DND-41 (cell line): ENCODE data around the gene PPP6R2.

Source experiments
- ATAC-seq: fragments of 200-7000 bp; cut with Tn5 transposase; 3 replicates; pipeline ENCODE4 v1.9.1; 2021; ENCODE audit warnings: low read depth; ENCODE audit not compliant: insufficient read depth
- DNase-seq: peaks from one replicate; pipeline ENCODE4 v3.0.0-alpha.2; 2020
- H2AFZ ChIP-seq: 2 replicates; pipeline ENCODE4 v1.6.0; 2012; ENCODE audit warnings: low read depth, low read length
- H3K27ac ChIP-seq: 2 replicates; pipeline ENCODE4 v1.5.1; 2012; ENCODE audit warnings: low read length, inconsistent platforms
- H3K27me3 ChIP-seq: fragments of 200-600 bp; sonication (generic); 2 replicates; pipeline ENCODE4 v1.6.0; 2012; ENCODE audit warnings: low read length, mild to moderate bottlenecking, inconsistent platforms; ENCODE audit not compliant: insufficient read depth, poor library complexity
- H3K36me3 ChIP-seq: 2 replicates; pipeline ENCODE4 v1.5.1; 2012; ENCODE audit warnings: low read length, inconsistent platforms; ENCODE audit not compliant: insufficient read depth
- H3K4me1 ChIP-seq: 2 replicates; pipeline ENCODE4 v1.5.1; 2012; ENCODE audit warnings: mild to moderate bottlenecking, low read length; ENCODE audit not compliant: insufficient read depth
- H3K4me2 ChIP-seq: 2 replicates; pipeline ENCODE4 v1.6.0; 2012; ENCODE audit warnings: mild to moderate bottlenecking, moderate library complexity, low read length, inconsistent platforms; ENCODE audit not compliant: insufficient read depth
- H3K4me3 ChIP-seq, 2 experiments: fragments of 200-600 bp in 1 of 2; shearing (Covaris generic) in 1 of 2; 2 replicates each; pipeline ENCODE4 v1.5.1; 2012 to 2016; ENCODE audit warnings: inconsistent platforms in 2 of 2, low read length in 2 of 2, mild to moderate bottlenecking in 2 of 2, low read depth in 1 of 2, moderate library complexity in 1 of 2
- H3K79me2 ChIP-seq: 2 replicates; pipeline ENCODE4 v1.6.0; 2012; ENCODE audit warnings: low read length, inconsistent platforms; ENCODE audit not compliant: insufficient read depth
- H3K9ac ChIP-seq: 2 replicates; pipeline ENCODE4 v1.6.0; 2012; ENCODE audit warnings: low read depth, mild to moderate bottlenecking, inconsistent platforms, low read length, moderate library complexity
- H3K9me3 ChIP-seq: 2 replicates; pipeline ENCODE4 v1.5.1; 2012; ENCODE audit warnings: low read length, moderate library complexity, mild to moderate bottlenecking, inconsistent platforms; ENCODE audit not compliant: insufficient read depth, severe bottlenecking
- H4K20me1 ChIP-seq: 2 replicates; pipeline ENCODE4 v1.6.0; 2012; ENCODE audit warnings: low read length; ENCODE audit not compliant: insufficient read depth
- EZH2 ChIP-seq: IDR thresholded peaks from 3 replicates; pipeline ENCODE4 v1.6.1; 2012; ENCODE audit warnings: borderline replicate concordance, low read depth, mild to moderate bottlenecking, moderate library complexity, low read length, inconsistent platforms; ENCODE audit not compliant: severe bottlenecking
- TF ChIP-seq, protein P1 (sequence below): IDR thresholded peaks from 2 replicates; pipeline ENCODE4 v1.5.1; 2012; ENCODE audit warnings: borderline replicate concordance, low read length, moderate library complexity, mild to moderate bottlenecking; ENCODE audit not compliant: poor library complexity, severe bottlenecking; ENCODE audit errors: extremely low read depth

The PPP6R2 gene

DNA sequence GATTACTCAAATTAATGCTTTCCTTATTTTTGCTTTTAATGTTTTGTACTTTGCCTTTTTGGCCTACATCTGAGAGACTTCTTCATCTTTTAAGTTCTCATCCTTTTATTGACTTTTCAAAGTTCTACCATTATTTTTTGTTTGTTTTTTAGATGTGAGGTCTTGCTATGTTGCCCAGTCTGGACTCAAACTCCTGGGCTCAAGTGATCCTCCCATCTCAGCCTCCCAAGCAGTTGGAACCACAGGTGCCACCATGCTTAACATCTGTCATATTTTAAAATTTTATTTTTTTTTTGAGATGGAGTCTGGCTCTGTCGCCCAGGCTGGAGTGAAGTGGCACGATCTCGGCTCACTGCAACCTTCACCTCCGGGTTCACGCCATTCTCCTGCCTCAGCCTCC is 57.8 kb downstream of the PPP6R2 start:
- no peaks in the 10 kb centered on the region for H3K4me1 ChIP-seq
- ATAC-seq = no peak

GRCh38 chr22:50401907-50402306 is 58.8 kb downstream of the PPP6R2 start:
- Histone ChIP-seq H3K27ac (no peak overlapping the region), H4K20me1 (peaks cover 37% of the 10 kb centered on the region), H3K9ac (no peak overlapping the region), H3K4me1 (no peaks in the 10 kb centered on the region), H3K4me3 (no peak overlapping the region), H3K4me2 (no peak overlapping the region), H3K79me2 (peaks cover 42% of the 10 kb centered on the region), H3K27me3 (no peaks in the 10 kb centered on the region), H3K9me3 (no peaks in the 10 kb centered on the region), H3K36me3 (peaks cover 67% of the 10 kb centered on the region), H2AFZ (no peak overlapping the region)
- TF ChIP-seq EZH2 = no peak
- TF ChIP-seq, protein P1, sequence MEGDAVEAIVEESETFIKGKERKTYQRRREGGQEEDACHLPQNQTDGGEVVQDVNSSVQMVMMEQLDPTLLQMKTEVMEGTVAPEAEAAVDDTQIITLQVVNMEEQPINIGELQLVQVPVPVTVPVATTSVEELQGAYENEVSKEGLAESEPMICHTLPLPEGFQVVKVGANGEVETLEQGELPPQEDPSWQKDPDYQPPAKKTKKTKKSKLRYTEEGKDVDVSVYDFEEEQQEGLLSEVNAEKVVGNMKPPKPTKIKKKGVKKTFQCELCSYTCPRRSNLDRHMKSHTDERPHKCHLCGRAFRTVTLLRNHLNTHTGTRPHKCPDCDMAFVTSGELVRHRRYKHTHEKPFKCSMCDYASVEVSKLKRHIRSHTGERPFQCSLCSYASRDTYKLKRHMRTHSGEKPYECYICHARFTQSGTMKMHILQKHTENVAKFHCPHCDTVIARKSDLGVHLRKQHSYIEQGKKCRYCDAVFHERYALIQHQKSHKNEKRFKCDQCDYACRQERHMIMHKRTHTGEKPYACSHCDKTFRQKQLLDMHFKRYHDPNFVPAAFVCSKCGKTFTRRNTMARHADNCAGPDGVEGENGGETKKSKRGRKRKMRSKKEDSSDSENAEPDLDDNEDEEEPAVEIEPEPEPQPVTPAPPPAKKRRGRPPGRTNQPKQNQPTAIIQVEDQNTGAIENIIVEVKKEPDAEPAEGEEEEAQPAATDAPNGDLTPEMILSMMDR = no peak
- no peak for DNase-seq
- no peak for ATAC-seq

More for the DNA sequence above, 57.8 kb downstream of the PPP6R2 start:
- no peak for DNase-seq
- Histone ChIP-seq H3K4me3 (no peak overlapping the region), H3K4me2 (no peak overlapping the region), H3K9ac (no peak overlapping the region), H2AFZ (no peak overlapping the region), H3K27me3 (no peaks in the 10 kb centered on the region), H3K9me3 (no peaks in the 10 kb centered on the region), H3K79me2 (peaks cover 48% of the 10 kb centered on the region), H4K20me1 (peaks cover 36% of the 10 kb centered on the region), H3K36me3 (peaks cover 64% of the 10 kb centered on the region), H3K27ac (no peak overlapping the region)
- TF ChIP-seq EZH2 = no peak
- TF ChIP-seq, protein P1 = no peak

GRCh38 chr22:50403701-50404101 is 60.6 kb downstream of the PPP6R2 start:
- no peak overlapping the region for H3K27ac ChIP-seq
- no peak for DNase-seq
- H3K79me2 ChIP-seq = peaks cover 36% of the 10 kb centered on the region

More at GRCh38 chr22:50403701-50404101, 60.6 kb downstream of the PPP6R2 start:
- Histone ChIP-seq H3K9me3 (no peaks in the 10 kb centered on the region), H3K4me2 (no peak overlapping the region), H3K27me3 (no peaks in the 10 kb centered on the region), H4K20me1 (peaks cover 32% of the 10 kb centered on the region), H3K36me3 (peaks cover 78% of the 10 kb centered on the region), H3K9ac (no peak overlapping the region), H3K4me3 (no peak overlapping the region), H3K4me1 (no peaks in the 10 kb centered on the region), H2AFZ (no peak overlapping the region)
- TF ChIP-seq, protein P1 = no peak
- TF ChIP-seq EZH2 = no peak
- no peak for ATAC-seq
